HFFc6 (cell line): ENCODE results near the gene GRAMD4. TPM values are rescaled to one million over a fixed set of nuclear protein-coding genes. Genes with fewer than 3 reads are reported as not detected.

ENCODE experiments used
- DNase-seq: peaks from one replicate; pipeline ENCODE4 v3.0.0-alpha.2; 2018
- H3K27ac Mint-ChIP-seq: 2 replicates; pipeline ENCODE4 v1.8.0; 2020; ENCODE audit warnings: mild to moderate bottlenecking, mixed read lengths
- H3K27me3 Mint-ChIP-seq: 2 replicates; pipeline ENCODE4 v1.8.0; 2021; ENCODE audit warnings: mild to moderate bottlenecking, moderate library complexity, mixed read lengths; ENCODE audit not compliant: insufficient read depth
- H3K36me3 Mint-ChIP-seq: 2 replicates; pipeline ENCODE4 v1.8.0; 2021; ENCODE audit warnings: low read depth, mixed read lengths
- H3K4me1 Mint-ChIP-seq: 2 replicates; pipeline ENCODE4 v1.8.0; 2020; ENCODE audit warnings: low read depth, mixed read lengths
- H3K4me3 Mint-ChIP-seq: 2 replicates; pipeline ENCODE4 v1.8.0; 2020; ENCODE audit warnings: mild to moderate bottlenecking, moderate library complexity, mixed read lengths
- H3K9me3 Mint-ChIP-seq: 2 replicates; pipeline ENCODE4 v1.8.0; 2020; ENCODE audit warnings: mild to moderate bottlenecking, mixed read lengths
- CTCF ChIP-seq: fragments of 200-600 bp; sonication (generic); IDR thresholded peaks from 2 replicates; pipeline ENCODE4 v1.5.0; 2021; ENCODE audit warnings: antibody characterized with exemption, mild to moderate bottlenecking
- total RNA-seq, 6 experiments: library from RNA; stranded (reverse); fragmentation: NEBNext Ultra II Directional; extraction: Animal tissue kit (Norgen Biotek cat#: 25700); gene quantifications; 2 replicates in 1 of 6; 3 replicates in 5 of 6; pipeline ENCODE4 v1.2.3, GENCODE V29; 2021

GRAMD4 gene
- total RNA-seq, 6 experiments from 2014 or later, result 6.8 to 16.3 (median 9.5) TPM

- Mint-ChIP-seq H3K4me3 (no peak overlapping the region), H3K27ac (no peak overlapping the region)
- TF ChIP-seq CTCF, result no peak
Measured at GRCh38 chr22:46589871-46590271, 30.3 kb upstream of the GRAMD4 start.

GRCh38 chr22:46590334-46590733, 29.9 kb upstream of the GRAMD4 start:
- no peak for TF ChIP-seq CTCF
- DNase-seq, result no peak
- Mint-ChIP-seq H3K36me3 (no peaks in the 10 kb centered on the region), H3K4me3 (no peak overlapping the region), H3K4me1 (peaks cover 10% of the 10 kb centered on the region), H3K27me3 (peaks cover 3% of the 10 kb centered on the region; the same call in 1 of the 2 replicates), H3K27ac (no peak overlapping the region), H3K9me3 (no peaks in the 10 kb centered on the region)

More at GRCh38 chr22:46589871-46590271, 30.3 kb upstream of the GRAMD4 start:
- Mint-ChIP-seq H3K4me1 (peaks cover 10% of the 10 kb centered on the region), H3K36me3 (no peaks in the 10 kb centered on the region), H3K9me3 (no peaks in the 10 kb centered on the region), H3K27me3 (peaks cover 6% of the 10 kb centered on the region; the same call in 1 of the 2 replicates)
- no peak for DNase-seq

- Mint-ChIP-seq H3K4me1 (peaks cover 15% of the 10 kb centered on the region), H3K27me3 (no peaks in the 10 kb centered on the region; the same call in 1 of the 2 replicates), H3K36me3 (no peaks in the 10 kb centered on the region), H3K27ac (peak overlapping the region; percentile 58; the same call in 1 of the 2 replicates), H3K9me3 (no peaks in the 10 kb centered on the region), H3K4me3 (peak overlapping the region; percentile 65)
- no peak for DNase-seq
- TF ChIP-seq CTCF, result no peak
Measured at GRCh38 chr22:46591930-46592329, 28.3 kb upstream of the GRAMD4 start.

- peak overlapping the region; percentile 58; the same call in 1 of the 2 replicates for H3K27ac Mint-ChIP-seq
- H3K36me3 Mint-ChIP-seq, result no peaks in the 10 kb centered on the region
Measured at GRCh38 chr22:46592390-46592872, 27.8 kb upstream of the GRAMD4 start.

GRCh38 chr22:46593211-46593681, 26.9 kb upstream of the GRAMD4 start:
- no peaks in the 10 kb centered on the region for H3K9me3 Mint-ChIP-seq
- H3K4me1 Mint-ChIP-seq, result peaks cover 15% of the 10 kb centered on the region
- no peak overlapping the region for H3K27ac Mint-ChIP-seq
- TF ChIP-seq CTCF, result no peak
- no peak overlapping the region for H3K4me3 Mint-ChIP-seq
- no peak for DNase-seq
- no peaks in the 10 kb centered on the region for H3K36me3 Mint-ChIP-seq
- no peaks in the 10 kb centered on the region; the same call in 1 of the 2 replicates for H3K27me3 Mint-ChIP-seq

More at GRCh38 chr22:46592390-46592872, 27.8 kb upstream of the GRAMD4 start:
- TF ChIP-seq CTCF, result no peak
- H3K4me3 Mint-ChIP-seq, result peak overlapping the region; percentile 65
- DNase-seq, result peak; percentile 22
- H3K4me1 Mint-ChIP-seq, result peaks cover 15% of the 10 kb centered on the region
- no peaks in the 10 kb centered on the region; the same call in 1 of the 2 replicates for H3K27me3 Mint-ChIP-seq
- H3K9me3 Mint-ChIP-seq, result no peaks in the 10 kb centered on the region
